IMR-90 (cell line): ENCODE measurements around the gene ADGRV1. TPM values are rescaled to one million over a fixed set of nuclear protein-coding genes. Genes with fewer than 3 reads are reported as not detected.

Experiments
- ATAC-seq: fragments of 200-7000 bp; cut with Tn5 transposase; 2 replicates; pipeline ENCODE4 v1.9.1; 2020; ENCODE audit warnings: low read depth, mild to moderate bottlenecking, moderate library complexity
- BruUV-seq: library from RNA; stranded (reverse); fragments of 400-500 nt; replicated peaks from 2 replicates; lab custom pipeline; 2021; lab: Mats Ljungman, UMichigan
- CTCF ChIA-PET: fragments of 300-600 bp; formaldehyde crosslinking; extraction: SDS; loops from one replicate; lab custom pipeline; 2021; ENCODE audit warnings: antibody characterized with exemption; lab: Yijun Ruan, JAX
- POLR2A ChIA-PET: fragments of 300-600 bp; sonication (Branson Sonifier 250); formaldehyde crosslinking; loops from one replicate; lab custom pipeline; 2022; ENCODE audit warnings: antibody characterized with exemption; ENCODE audit not compliant: unreplicated experiment; lab: Charles Lee
- DNase-seq: peaks from one replicate; pipeline ENCODE4 v3.0.0; 2013
- H2AFZ ChIP-seq: replicated peaks from 2 replicates; pipeline ENCODE3; 2013; ENCODE audit warnings: low read length, mild to moderate bottlenecking; ENCODE audit not compliant: poor library complexity
- H2AK5ac ChIP-seq: 2 replicates; pipeline ENCODE4 v1.6.1; 2013; ENCODE audit warnings: low read depth, low read length, inconsistent platforms
- H2AK9ac ChIP-seq: replicated peaks from 2 replicates; pipeline ENCODE3; 2013; ENCODE audit warnings: mild to moderate bottlenecking, low read depth, low read length, moderate library complexity; ENCODE audit not compliant: poor library complexity
- H2BK120ac ChIP-seq: 2 replicates; pipeline ENCODE4 v1.6.1; 2013; ENCODE audit warnings: low read depth, low read length, inconsistent platforms
- H2BK15ac ChIP-seq: 3 replicates; pipeline ENCODE4 v1.6.1; 2013; ENCODE audit warnings: low read depth, low read length, inconsistent platforms
- H2BK20ac ChIP-seq: 2 replicates; pipeline ENCODE4 v1.6.1; 2013; ENCODE audit warnings: low read depth, mild to moderate bottlenecking, inconsistent platforms, low read length, moderate library complexity
- H2BK5ac ChIP-seq: 2 replicates; pipeline ENCODE4 v1.6.1; 2013; ENCODE audit warnings: mild to moderate bottlenecking, low read depth, low read length, inconsistent platforms; ENCODE audit not compliant: poor library complexity, severe bottlenecking
- H3K14ac ChIP-seq: replicated peaks from 2 replicates; pipeline ENCODE4 v1.6.1; 2013; ENCODE audit warnings: low read depth, low read length, inconsistent platforms
- H3K18ac ChIP-seq: 2 replicates; pipeline ENCODE4 v1.6.1; 2013; ENCODE audit warnings: low read depth, low read length, control low read depth
- H3K23ac ChIP-seq: 2 replicates; pipeline ENCODE4 v1.6.1; 2013; ENCODE audit warnings: low read depth, low read length, inconsistent platforms
- H3K27ac ChIP-seq: 2 replicates; pipeline ENCODE4 v1.5.1; 2013; ENCODE audit warnings: mild to moderate bottlenecking, control low read depth, low read length; ENCODE audit not compliant: insufficient read depth
- H3K27me3 ChIP-seq: 2 replicates; pipeline ENCODE4 v1.6.1; 2013; ENCODE audit warnings: low read length; ENCODE audit not compliant: control insufficient read depth, insufficient read depth
- H3K36me3 ChIP-seq: 2 replicates; pipeline ENCODE4 v1.6.1; 2013; ENCODE audit warnings: low read length, mixed read lengths; ENCODE audit not compliant: control insufficient read depth, insufficient read depth
- H3K4ac ChIP-seq: 2 replicates; pipeline ENCODE4 v1.6.1; 2013; ENCODE audit warnings: low read depth, low read length, inconsistent platforms
- H3K4me1 ChIP-seq: 2 replicates; pipeline ENCODE4 v1.6.1; 2013; ENCODE audit warnings: low read length, mixed read lengths; ENCODE audit not compliant: control insufficient read depth, insufficient read depth
- H3K4me2 ChIP-seq: 2 replicates; pipeline ENCODE4 v1.6.1; 2013; ENCODE audit warnings: low read depth, mild to moderate bottlenecking, control low read depth, low read length, moderate library complexity
- H3K4me3 ChIP-seq: 2 replicates; pipeline ENCODE4 v1.5.1; 2013; ENCODE audit warnings: low read depth, mild to moderate bottlenecking, control low read depth, low read length, moderate library complexity; ENCODE audit not compliant: insufficient read depth
- H3K56ac ChIP-seq: 2 replicates; pipeline ENCODE4 v1.6.1; 2013; ENCODE audit warnings: low read length, inconsistent platforms; ENCODE audit not compliant: insufficient read depth; ENCODE audit errors: extremely low read depth
- H3K79me1 ChIP-seq, 2 experiments: 2 replicates each; pipeline ENCODE4 v1.6.1; 2013; ENCODE audit warnings: low read length in 2 of 2, inconsistent platforms in 1 of 2, low read depth in 1 of 2
- H3K9ac ChIP-seq: 2 replicates; pipeline ENCODE4 v1.6.1; 2013; ENCODE audit warnings: low read depth, low read length, control low read depth
- H3K9me1 ChIP-seq: 2 replicates; pipeline ENCODE4 v1.6.1; 2013; ENCODE audit warnings: low read length, inconsistent platforms; ENCODE audit not compliant: insufficient read depth
- H3K9me3 ChIP-seq: 2 replicates; pipeline ENCODE4 v1.6.1; 2013; ENCODE audit warnings: low read length; ENCODE audit not compliant: control insufficient read depth, insufficient read depth
- H4K20me1 ChIP-seq: 2 replicates; pipeline ENCODE4 v1.6.1; 2013; ENCODE audit warnings: low read length, inconsistent platforms; ENCODE audit not compliant: insufficient read depth
- H4K5ac ChIP-seq: 2 replicates; pipeline ENCODE4 v1.6.1; 2013; ENCODE audit warnings: mild to moderate bottlenecking, low read depth, low read length, control low read depth
- H4K8ac ChIP-seq, 2 experiments: 2 replicates each; pipeline ENCODE4 v1.6.1; 2013; ENCODE audit warnings: low read depth in 2 of 2, low read length in 2 of 2, control low read depth in 1 of 2, inconsistent platforms in 1 of 2
- H4K91ac ChIP-seq: 2 replicates; pipeline ENCODE4 v1.6.1; 2013; ENCODE audit warnings: low read depth, low read length, inconsistent platforms; ENCODE audit not compliant: insufficient read depth
- CEBPB ChIP-seq: IDR thresholded peaks from 2 replicates; pipeline ENCODE4 v1.6.1; 2012; ENCODE audit warnings: low read depth, low read length, improper control_type of control experiment
- CHD1 ChIP-seq: IDR thresholded peaks from 2 replicates; pipeline ENCODE4 v1.6.1; 2012; ENCODE audit warnings: low read depth, low read length, improper control_type of control experiment
- FOS ChIP-seq: fragments of 150-350 bp; IDR thresholded peaks from 2 replicates; pipeline ENCODE4 v1.6.1; 2016; ENCODE audit warnings: low read depth, low read length
- MAFK ChIP-seq: IDR thresholded peaks from 2 replicates; pipeline ENCODE4 v1.6.1; 2012; ENCODE audit warnings: low read depth, low read length, improper control_type of control experiment
- MAZ ChIP-seq: IDR thresholded peaks from 2 replicates; pipeline ENCODE4 v1.6.1; 2012; ENCODE audit warnings: low read depth, mild to moderate bottlenecking, low read length, improper control_type of control experiment, moderate library complexity, borderline replicate concordance
- POLR2A ChIP-seq: IDR thresholded peaks from 2 replicates; pipeline ENCODE4 v1.6.1; 2012; ENCODE audit warnings: mild to moderate bottlenecking, low read depth, low read length
- RFX5 ChIP-seq: IDR thresholded peaks from 2 replicates; pipeline ENCODE4 v1.8.0; 2012; ENCODE audit warnings: low read depth, mild to moderate bottlenecking, low read length, moderate library complexity
- SMC3 ChIP-seq: fragments of 150-350 bp; IDR thresholded peaks from 2 replicates; pipeline ENCODE4 v1.6.1; 2016; ENCODE audit warnings: low read depth, mild to moderate bottlenecking, antibody characterized with exemption, low read length, moderate library complexity
- WGBS, 2 experiments: methylation state at CpG; one replicate each; pipeline versions ENCODE4 v1.1.5 to v1.1.7; 2013; ENCODE audit warnings: missing lambda C conversion rate in 2 of 2; ENCODE audit not compliant: insufficient read length in 1 of 2; ENCODE audit errors: extremely low coverage in 2 of 2; 5-methylcytosine and 5-hydroxymethylcytosine counted together
- dilution Hi-C: fragments of 300-500 bp; cut with HindIII; formaldehyde crosslinking; loops from one replicate; pipeline ENCODE4 v1.14.3; 2018; ENCODE audit warnings: low sequenced_read_pairs; ENCODE audit not compliant: unreplicated experiment
- in situ Hi-C: fragments of 300-500 bp; cut with MboI; formaldehyde crosslinking; loops from 3 replicates; pipeline ENCODE4 v1.14.3; 2019; ENCODE audit warnings: low sequenced_read_pairs, inconsistent platforms, mixed read lengths
- intact Hi-C: fragments of 100-400 bp; cut with micrococcal nuclease; formaldehyde crosslinking; loops from 2 replicates; pipeline ENCODE4 v1.10.0; 2022
- polyA plus RNA-seq, 3 experiments: library from polyadenylated mRNA; depleted of rRNA; stranded (reverse); fragments of >200 nt; gene quantifications; 2 replicates each; pipeline ENCODE4 v1.2.3, GENCODE V29; 2012; ENCODE audit warnings: low replicate concordance in 1 of 3
- total RNA-seq: library from RNA; depleted of rRNA; stranded (reverse); fragments of >200 nt; gene quantifications from 2 replicates; pipeline ENCODE4 v1.2.3, GENCODE V29; 2012
- TF ChIP-seq, protein P1 (sequence below): conservative IDR thresholded peaks from 2 replicates; pipeline ENCODE4 v1.5.1; 2012; ENCODE audit warnings: mild to moderate bottlenecking, low read depth, low read length, improper control_type of control experiment
- TF ChIP-seq, protein P2 (sequence below): fragments of 150-350 bp; IDR thresholded peaks from 2 replicates; pipeline ENCODE4 v1.6.1; 2017; ENCODE audit warnings: mild to moderate bottlenecking, antibody characterized with exemption, low read length, low read depth

Gene ADGRV1
- total and polyA plus RNA-seq, 2 of the 4 experiments (the other 2 are of a cell fraction) = under 0.01 TPM; not detected in 1

DNA sequence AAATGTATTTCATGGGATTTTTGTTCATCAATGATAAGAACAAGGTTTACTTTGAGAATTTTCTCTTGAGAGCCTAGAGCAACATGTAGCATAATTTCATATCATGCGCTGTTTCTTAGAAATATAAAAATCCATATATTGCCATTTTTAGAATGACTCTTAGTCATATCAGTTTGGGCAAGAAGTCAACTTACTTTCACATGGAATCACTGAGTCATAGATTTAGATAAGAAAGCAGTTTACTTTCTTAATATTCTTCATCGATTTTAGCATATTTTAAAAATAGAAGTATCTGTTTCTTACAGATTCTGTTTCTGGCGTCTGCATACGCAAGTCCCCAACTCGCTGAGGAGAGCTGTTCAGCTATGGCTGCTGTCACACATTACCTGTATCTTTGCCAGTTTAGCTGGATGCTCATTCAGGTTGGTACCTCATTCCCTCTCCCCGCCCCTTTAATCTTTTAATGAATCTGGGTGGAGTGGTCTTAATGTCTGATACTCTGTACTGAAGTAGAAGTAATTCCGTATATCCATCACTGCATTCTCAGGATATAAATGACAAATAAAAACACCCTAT, 406.6 kb downstream of the ADGRV1 start:
- Histone ChIP-seq H3K36me3 (no peaks in the 10 kb centered on the region), H2BK5ac (no peak overlapping the region), H2BK15ac (no peak overlapping the region), H3K14ac (no peak overlapping the region), H3K4me2 (no peak overlapping the region), H3K27me3 (no peaks in the 10 kb centered on the region; the same call in 1 of the 2 replicates), H4K20me1 (no peaks in the 10 kb centered on the region), H2AFZ (no peak overlapping the region), H2BK20ac (no peak overlapping the region), H3K4me1 (no peaks in the 10 kb centered on the region), H3K23ac (no peak overlapping the region), H4K5ac (no peak overlapping the region), H3K18ac (no peak overlapping the region), H3K9me1 (no peaks in the 10 kb centered on the region), H3K9me3 (no peaks in the 10 kb centered on the region; the same call in 1 of the 2 replicates), H4K8ac (no peak overlapping the region), H2BK120ac (no peak overlapping the region), H3K4ac (no peak overlapping the region), H2AK5ac (no peak overlapping the region), H3K4me3 (no peak overlapping the region), H2AK9ac (no peak overlapping the region), H3K56ac (no peak overlapping the region), H3K27ac (no peak overlapping the region), H4K91ac (no peak overlapping the region), H3K79me1 (no peaks in the 10 kb centered on the region), H3K9ac (no peak overlapping the region)
- DNase-seq (no peak), ATAC-seq (no peak)
- WGBS, 2 experiments = 94% methylated on average over 3 of the region's 7 CpGs; no CpG with 5 or more reads in 1 of the 2 experiments
- in situ Hi-C loops (no loop called here), dilution Hi-C loops (no loop called here), intact Hi-C loops (no loop called here)
- TF ChIP-seq, protein P1, sequence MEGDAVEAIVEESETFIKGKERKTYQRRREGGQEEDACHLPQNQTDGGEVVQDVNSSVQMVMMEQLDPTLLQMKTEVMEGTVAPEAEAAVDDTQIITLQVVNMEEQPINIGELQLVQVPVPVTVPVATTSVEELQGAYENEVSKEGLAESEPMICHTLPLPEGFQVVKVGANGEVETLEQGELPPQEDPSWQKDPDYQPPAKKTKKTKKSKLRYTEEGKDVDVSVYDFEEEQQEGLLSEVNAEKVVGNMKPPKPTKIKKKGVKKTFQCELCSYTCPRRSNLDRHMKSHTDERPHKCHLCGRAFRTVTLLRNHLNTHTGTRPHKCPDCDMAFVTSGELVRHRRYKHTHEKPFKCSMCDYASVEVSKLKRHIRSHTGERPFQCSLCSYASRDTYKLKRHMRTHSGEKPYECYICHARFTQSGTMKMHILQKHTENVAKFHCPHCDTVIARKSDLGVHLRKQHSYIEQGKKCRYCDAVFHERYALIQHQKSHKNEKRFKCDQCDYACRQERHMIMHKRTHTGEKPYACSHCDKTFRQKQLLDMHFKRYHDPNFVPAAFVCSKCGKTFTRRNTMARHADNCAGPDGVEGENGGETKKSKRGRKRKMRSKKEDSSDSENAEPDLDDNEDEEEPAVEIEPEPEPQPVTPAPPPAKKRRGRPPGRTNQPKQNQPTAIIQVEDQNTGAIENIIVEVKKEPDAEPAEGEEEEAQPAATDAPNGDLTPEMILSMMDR = no peak
- TF ChIP-seq CHD1 = no peak
- no peak for TF ChIP-seq FOS
- no peak for TF ChIP-seq MAFK
- TF ChIP-seq CEBPB = no peak
- no peak for TF ChIP-seq RFX5
- no peak for TF ChIP-seq SMC3
- TF ChIP-seq POLR2A = no peak
- TF ChIP-seq MAZ = no peak
- TF ChIP-seq, protein P2, sequence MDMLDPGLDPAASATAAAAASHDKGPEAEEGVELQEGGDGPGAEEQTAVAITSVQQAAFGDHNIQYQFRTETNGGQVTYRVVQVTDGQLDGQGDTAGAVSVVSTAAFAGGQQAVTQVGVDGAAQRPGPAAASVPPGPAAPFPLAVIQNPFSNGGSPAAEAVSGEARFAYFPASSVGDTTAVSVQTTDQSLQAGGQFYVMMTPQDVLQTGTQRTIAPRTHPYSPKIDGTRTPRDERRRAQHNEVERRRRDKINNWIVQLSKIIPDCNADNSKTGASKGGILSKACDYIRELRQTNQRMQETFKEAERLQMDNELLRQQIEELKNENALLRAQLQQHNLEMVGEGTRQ = no peak
- CTCF ChIA-PET = interaction anchor here (0.6 to 1.0 kb wide), 2 partner anchors 137 to 397 kb away, joined by 3 read pairs; no protein-coding TSS in a partner anchor
- POLR2A ChIA-PET = no interaction called here
- BruUV-seq = no TSS peak
